Ovary (tissue), 9 donors: ENCODE results near the gene SLC12A3. TPM values are rescaled to one million over a fixed set of nuclear protein-coding genes. Genes with fewer than 3 reads are reported as not detected.

ENCODE experiments used
- DNase-seq, 5 donors: peaks; one replicate each; pipeline ENCODE4 v3.0.0-alpha.2; 2019 to 2020
- H3K27ac ChIP-seq, 2 donors: fragments of 200-600 bp; one replicate each; pipeline versions ENCODE4 v1.5.1 to v1.8.0; 2019 to 2022
- H3K27me3 ChIP-seq: fragments of 200-600 bp; one replicate; pipeline ENCODE4 v1.8.0; 2022
- H3K36me3 ChIP-seq: fragments of 200-600 bp; sonication (generic); one replicate; pipeline ENCODE4 v1.5.1; 2019
- H3K4me1 ChIP-seq: one replicate; pipeline ENCODE4 v1.8.1; 2013; ENCODE audit warnings: mild to moderate bottlenecking, moderate library complexity; ENCODE audit not compliant: insufficient read depth
- H3K4me3 ChIP-seq: fragments of 200-600 bp; sonication (generic); one replicate; pipeline ENCODE4 v1.5.1; 2017
- H3K9me3 ChIP-seq, 2 donors: fragments of 200-600 bp in 1 of 2; sonication (generic) in 1 of 2; one replicate each; pipeline versions ENCODE4 v1.5.1 to v1.8.1; 2013 to 2019; ENCODE audit warnings: mild to moderate bottlenecking in 1 of 2, moderate library complexity in 1 of 2
- CTCF ChIP-seq, 3 donors: fragments of 450-650 bp in 2 of 3; fragments of 200-600 bp in 1 of 3; IDR thresholded peaks; one replicate each; pipeline versions ENCODE4 v1.5.1 to v1.8.0; 2016 to 2022; ENCODE audit warnings: antibody characterized with exemption in 3 of 3, mild to moderate bottlenecking in 1 of 3
- EP300 ChIP-seq: sonication (generic); formaldehyde crosslinking; IDR thresholded peaks from one replicate; pipeline ENCODE4 v1.6.1; 2017; ENCODE audit warnings: antibody characterized with exemption
- POLR2A ChIP-seq: fragments of 450-650 bp; IDR thresholded peaks from one replicate; pipeline ENCODE4 v1.6.1; 2017; ENCODE audit warnings: antibody characterized with exemption, mild to moderate bottlenecking, moderate library complexity
- WGBS, 3 donors: extraction: QIAGEN DNeasy Blood & Tissue Kit in 1 of 3; methylation state at CpG; one replicate each; pipeline versions ENCODE4 v1.1.5 to v1.1.7; 2013 to 2017; 5-methylcytosine and 5-hydroxymethylcytosine counted together
- intact Hi-C, 4 donors: fragments of 100-400 bp; cut with DNase I; formaldehyde crosslinking; loops; one replicate each; pipeline versions ENCODE4 v1.11.0 to v1.15.1; 2022 to 2023
- polyA plus RNA-seq, 2 donors: library from polyadenylated mRNA; stranded (reverse); fragments of 200-250 nt in 1 of 2; fragments of 350-450 nt in 1 of 2; fragmentation: Illumina TruSeq in 1 of 2; extraction: RNeasy Lipid Tissue Mini Kit (QIAGEN cat#74804) in 1 of 2; gene quantifications; one replicate each; pipeline ENCODE4 v1.2.3, GENCODE V29; 2013 to 2014
- total RNA-seq, 7 donors: library from RNA; depleted of rRNA in 2 of 7; stranded (reverse); fragments of >200 nt in 2 of 7; fragmentation: NEBNext Ultra II Directional in 3 of 7; extraction: Animal tissue kit (Norgen Biotek cat#: 25700) in 3 of 7; gene quantifications; one replicate each; pipeline versions ENCODE4 v1.1.0 to v1.2.4, GENCODE V29; 2016 to 2023
- donor health status: DM: no; HTN: no; CAD: no; lungs with moderate emphysema.
- donor health status: DM: no; HTN: no; CAD: no.
- donor health status: Bipolar disorder and iron deficiency.
- donor health status: DM: yes; HTN: yes; CAD: no.
- donor health status: DM: no; HTN: no; CAD: no.
- donor health status: DM: yes; HTN: yes; CAD: no.

SLC12A3 gene
- total and polyA plus RNA-seq, 9 donors = 0.04 to 0.37 TPM; not detected in 7

- TF ChIP-seq POLR2A = no peak
- TF ChIP-seq EP300 = no peak
- no peak for TF ChIP-seq CTCF (IDR thresholded peaks at IDR 0.05)
- H3K27ac ChIP-seq = no peak overlapping the region
- intact Hi-C loops = no loop called here
- WGBS, 3 donors = 60 to 66% (median 63%) methylated on average over 3 of the region's 3 CpGs
- H3K27me3 ChIP-seq = no peaks in the 10 kb centered on the region
- DNase-seq = no peak
- H3K4me1 ChIP-seq = no peaks in the 10 kb centered on the region
- no peaks in the 10 kb centered on the region for H3K9me3 ChIP-seq
- H3K4me3 ChIP-seq = no peak overlapping the region
- H3K36me3 ChIP-seq = no peaks in the 10 kb centered on the region
Measured at GRCh38 chr16:56824331-56824730, 40.7 kb upstream of the SLC12A3 start.

GRCh38 chr16:56824804-56825203 is 40.2 kb upstream of the SLC12A3 start:
- Histone ChIP-seq H3K27ac (no peak overlapping the region), H3K27me3 (no peaks in the 10 kb centered on the region), H3K9me3 (no peaks in the 10 kb centered on the region), H3K4me3 (no peak overlapping the region), H3K36me3 (no peaks in the 10 kb centered on the region), H3K4me1 (no peaks in the 10 kb centered on the region)
- TF ChIP-seq CTCF (IDR thresholded peaks at IDR 0.05) = no peak
- no peak for TF ChIP-seq POLR2A
- no peak for TF ChIP-seq EP300
- DNase-seq = no peak
- intact Hi-C loops = no loop called here
- WGBS, 3 donors = 89 to 95% (median 90%) methylated on average over 3 of the region's 3 CpGs

GRCh38 chr16:56825826-56826225 is 39.2 kb upstream of the SLC12A3 start:
- H3K36me3 ChIP-seq = no peaks in the 10 kb centered on the region
- H3K9me3 ChIP-seq = no peaks in the 10 kb centered on the region
- H3K27me3 ChIP-seq = no peaks in the 10 kb centered on the region
- intact Hi-C loops = no loop called here
- no peak for DNase-seq
- TF ChIP-seq POLR2A (no peak), CTCF (IDR thresholded peaks at IDR 0.05) (no peak), EP300 (no peak)
- no peak overlapping the region for H3K27ac ChIP-seq
- H3K4me1 ChIP-seq = no peaks in the 10 kb centered on the region
- H3K4me3 ChIP-seq = no peak overlapping the region

- intact Hi-C loops = no loop called here
- TF ChIP-seq CTCF (IDR thresholded peaks at IDR 0.05) (no peak), POLR2A (no peak), EP300 (no peak)
- no peak overlapping the region for H3K27ac ChIP-seq
- H3K36me3 ChIP-seq = no peaks in the 10 kb centered on the region
- H3K9me3 ChIP-seq = no peaks in the 10 kb centered on the region
- no peak overlapping the region for H3K4me3 ChIP-seq
- WGBS, 3 donors = 92 to 97% (median 94%) methylated on average over 1 of the region's 1 CpG
- H3K27me3 ChIP-seq = no peaks in the 10 kb centered on the region
- DNase-seq = no peak
- H3K4me1 ChIP-seq = no peaks in the 10 kb centered on the region
Measured at GRCh38 chr16:56828647-56829046, 36.4 kb upstream of the SLC12A3 start.

GRCh38 chr16:56830669-56831068 is 34.3 kb upstream of the SLC12A3 start:
- no peaks in the 10 kb centered on the region for H3K4me1 ChIP-seq
- H3K9me3 ChIP-seq = no peaks in the 10 kb centered on the region
- H3K4me3 ChIP-seq = no peak overlapping the region
- H3K27me3 ChIP-seq = no peaks in the 10 kb centered on the region
- 65 to 90% (median 84%) methylated on average over 2 of the region's 2 CpGs for WGBS, 3 donors
- TF ChIP-seq POLR2A = no peak
- no peak for TF ChIP-seq EP300
- TF ChIP-seq CTCF (IDR thresholded peaks at IDR 0.05) = no peak
- no peak overlapping the region for H3K27ac ChIP-seq
- H3K36me3 ChIP-seq = no peaks in the 10 kb centered on the region
- intact Hi-C loops = no loop called here
- no peak for DNase-seq
